HUES6 (cell line): Measurements from ENCODE around the gene SLC15A5.

Source experiments
- H3K27ac ChIP-seq: 2 replicates; pipeline ENCODE4 v1.7.0; 2013; ENCODE audit warnings: low read depth, mild to moderate bottlenecking, low read length, inconsistent platforms
- H3K27me3 ChIP-seq: 2 replicates; pipeline ENCODE4 v1.6.1; 2013; ENCODE audit warnings: low read length; ENCODE audit not compliant: control insufficient read depth, insufficient read depth
- H3K36me3 ChIP-seq: 2 replicates; pipeline ENCODE4 v1.6.1; 2013; ENCODE audit warnings: low read length; ENCODE audit not compliant: control insufficient read depth, insufficient read depth
- H3K4me1 ChIP-seq: 2 replicates; pipeline ENCODE4 v1.6.1; 2013; ENCODE audit warnings: low read length; ENCODE audit not compliant: control insufficient read depth, insufficient read depth
- H3K4me3 ChIP-seq: 2 replicates; pipeline ENCODE4 v1.5.1; 2013; ENCODE audit warnings: low read depth, low read length
- H3K9ac ChIP-seq: one replicate; pipeline ENCODE4 v1.6.1; 2013; ENCODE audit warnings: mild to moderate bottlenecking, low read length
- H3K9me3 ChIP-seq: 2 replicates; pipeline ENCODE4 v1.6.1; 2013; ENCODE audit warnings: low read depth, low read length; ENCODE audit not compliant: control insufficient read depth, insufficient read depth

SLC15A5 gene

GRCh38 chr12:16225692-16226091 lies 51.8 kb downstream of the SLC15A5 start:
- Histone ChIP-seq H3K4me1 (no peaks in the 10 kb centered on the region), H3K27ac (no peak overlapping the region), H3K9me3 (no peaks in the 10 kb centered on the region), H3K27me3 (no peaks in the 10 kb centered on the region), H3K36me3 (no peaks in the 10 kb centered on the region), H3K9ac (no peak overlapping the region), H3K4me3 (no peak overlapping the region)

- no peak overlapping the region for H3K9ac ChIP-seq
- no peak overlapping the region for H3K4me3 ChIP-seq
- H3K27ac ChIP-seq: no peak overlapping the region
- H3K4me1 ChIP-seq: no peaks in the 10 kb centered on the region
- no peaks in the 10 kb centered on the region for H3K9me3 ChIP-seq
- H3K27me3 ChIP-seq: no peaks in the 10 kb centered on the region
- no peaks in the 10 kb centered on the region for H3K36me3 ChIP-seq
These were observed 53.3 kb downstream of the SLC15A5 start for GRCh38 chr12:16224196-16224595.

GRCh38 chr12:16221776-16222175 lies 55.7 kb downstream of the SLC15A5 start:
- no peaks in the 10 kb centered on the region for H3K4me1 ChIP-seq
- H3K27me3 ChIP-seq: no peaks in the 10 kb centered on the region
- H3K9me3 ChIP-seq: no peaks in the 10 kb centered on the region
- no peak overlapping the region for H3K9ac ChIP-seq
- H3K4me3 ChIP-seq: no peak overlapping the region
- H3K27ac ChIP-seq: no peak overlapping the region
- H3K36me3 ChIP-seq: no peaks in the 10 kb centered on the region

GRCh38 chr12:16220120-16220519 lies 57.4 kb downstream of the SLC15A5 start:
- Histone ChIP-seq H3K27me3 (no peaks in the 10 kb centered on the region), H3K9ac (no peak overlapping the region), H3K36me3 (no peaks in the 10 kb centered on the region), H3K4me3 (no peak overlapping the region), H3K27ac (no peak overlapping the region), H3K4me1 (no peaks in the 10 kb centered on the region), H3K9me3 (no peaks in the 10 kb centered on the region)

- Histone ChIP-seq H3K36me3 (no peaks in the 10 kb centered on the region), H3K27ac (no peak overlapping the region), H3K9me3 (no peaks in the 10 kb centered on the region), H3K9ac (no peak overlapping the region), H3K27me3 (no peaks in the 10 kb centered on the region), H3K4me3 (no peak overlapping the region), H3K4me1 (no peaks in the 10 kb centered on the region)
These were observed 58.3 kb downstream of the SLC15A5 start for GRCh38 chr12:16218934-16219751.

GRCh38 chr12:16218234-16218633 lies 59.3 kb downstream of the SLC15A5 start:
- Histone ChIP-seq H3K36me3 (no peaks in the 10 kb centered on the region), H3K27me3 (no peaks in the 10 kb centered on the region), H3K27ac (no peak overlapping the region)

GRCh38 chr12:16211731-16212130 lies 65.8 kb downstream of the SLC15A5 start:
- Histone ChIP-seq H3K27ac (no peak overlapping the region), H3K9ac (no peak overlapping the region), H3K27me3 (no peaks in the 10 kb centered on the region), H3K4me1 (no peaks in the 10 kb centered on the region), H3K36me3 (no peaks in the 10 kb centered on the region), H3K9me3 (no peaks in the 10 kb centered on the region), H3K4me3 (no peak overlapping the region)

More at GRCh38 chr12:16218234-16218633, 59.3 kb downstream of the SLC15A5 start:
- no peak overlapping the region for H3K4me3 ChIP-seq
- no peaks in the 10 kb centered on the region for H3K4me1 ChIP-seq
- no peaks in the 10 kb centered on the region for H3K9me3 ChIP-seq
- H3K9ac ChIP-seq: no peak overlapping the region

- Histone ChIP-seq H3K4me1 (no peaks in the 10 kb centered on the region), H3K9ac (no peak overlapping the region), H3K27ac (no peak overlapping the region), H3K36me3 (no peaks in the 10 kb centered on the region), H3K4me3 (no peak overlapping the region), H3K27me3 (no peaks in the 10 kb centered on the region), H3K9me3 (peaks cover 6% of the 10 kb centered on the region; the same call in 1 of the 2 replicates)
These were observed 78.6 kb downstream of the SLC15A5 start for GRCh38 chr12:16198884-16199283.

- no peaks in the 10 kb centered on the region for H3K36me3 ChIP-seq
- H3K4me3 ChIP-seq: no peak overlapping the region
- no peaks in the 10 kb centered on the region for H3K27me3 ChIP-seq
- peaks cover 6% of the 10 kb centered on the region; the same call in 1 of the 2 replicates for H3K9me3 ChIP-seq
- no peak overlapping the region for H3K9ac ChIP-seq
- no peak overlapping the region for H3K27ac ChIP-seq
- H3K4me1 ChIP-seq: no peaks in the 10 kb centered on the region
These were observed 79.9 kb downstream of the SLC15A5 start for GRCh38 chr12:16197600-16197999.

GRCh38 chr12:16189849-16190248 lies 87.6 kb downstream of the SLC15A5 start:
- no peaks in the 10 kb centered on the region for H3K27me3 ChIP-seq
- H3K27ac ChIP-seq: no peak overlapping the region
- peaks cover 12% of the 10 kb centered on the region for H3K4me1 ChIP-seq
- H3K9me3 ChIP-seq: no peaks in the 10 kb centered on the region
- H3K4me3 ChIP-seq: no peak overlapping the region
- no peaks in the 10 kb centered on the region for H3K36me3 ChIP-seq
- H3K9ac ChIP-seq: no peak overlapping the region

GRCh38 chr12:16187660-16188059 lies 89.8 kb downstream of the SLC15A5 start:
- Histone ChIP-seq H3K9ac (no peak overlapping the region), H3K4me3 (no peak overlapping the region), H3K9me3 (no peaks in the 10 kb centered on the region), H3K27me3 (no peaks in the 10 kb centered on the region), H3K36me3 (no peaks in the 10 kb centered on the region), H3K4me1 (peaks cover 14% of the 10 kb centered on the region), H3K27ac (no peak overlapping the region)
